ENCODE data around the gene APOL3.
"Not testable (repeated sequence)": the region's sequence is repeated elsewhere in the genome, so short reads cannot be mapped to it uniquely, and the experiment has no call there.

Gene APOL3

DNA sequence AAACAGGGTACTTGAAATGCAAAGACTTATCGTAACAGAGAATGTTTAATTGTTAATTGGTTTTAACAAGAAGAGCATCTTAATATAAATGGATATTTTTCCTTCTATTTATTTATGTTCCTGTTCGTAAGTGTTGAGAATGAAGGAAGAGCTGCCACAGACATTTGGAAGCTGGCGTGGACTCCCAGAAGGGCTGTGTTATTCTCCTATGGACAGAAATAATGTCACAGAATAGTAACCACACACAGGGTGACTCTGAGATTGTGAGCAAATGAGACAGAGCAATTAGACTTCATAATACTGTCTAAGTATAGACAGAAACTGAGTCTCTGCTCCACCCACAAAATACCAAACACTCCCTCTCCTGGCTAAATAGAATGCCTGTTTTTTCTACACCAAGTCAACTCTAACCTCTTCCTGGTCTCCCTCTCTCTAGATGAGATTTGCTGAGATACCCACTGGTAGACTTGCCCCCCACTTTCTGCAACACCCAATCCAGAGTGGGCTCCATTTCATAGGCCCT is 6.1 kb downstream of the APOL3 start:
- Histone ChIP-seq H3K27me3 (ENCODE audit: insufficient read depth, poor library complexity, severe bottlenecking) (no peaks in the 10 kb centered on the region), H3K27ac (ENCODE audit: poor library complexity, severe bottlenecking) (no peak overlapping the region), H3K36me3 (ENCODE audit: low read depth) (no peaks in the 10 kb centered on the region), H3K4me1 (ENCODE audit: insufficient read depth, poor library complexity, severe bottlenecking) (peaks cover 9% of the 10 kb centered on the region), H3K4me3 (ENCODE audit: severe bottlenecking) (no peak overlapping the region), H3K9me3 (ENCODE audit: severe bottlenecking) (no peaks in the 10 kb centered on the region)
- DNase-seq (ENCODE audit: low spot score) (no peak), ATAC-seq (ENCODE audit: low read depth) (no peak)
- TF ChIP-seq, protein P1, sequence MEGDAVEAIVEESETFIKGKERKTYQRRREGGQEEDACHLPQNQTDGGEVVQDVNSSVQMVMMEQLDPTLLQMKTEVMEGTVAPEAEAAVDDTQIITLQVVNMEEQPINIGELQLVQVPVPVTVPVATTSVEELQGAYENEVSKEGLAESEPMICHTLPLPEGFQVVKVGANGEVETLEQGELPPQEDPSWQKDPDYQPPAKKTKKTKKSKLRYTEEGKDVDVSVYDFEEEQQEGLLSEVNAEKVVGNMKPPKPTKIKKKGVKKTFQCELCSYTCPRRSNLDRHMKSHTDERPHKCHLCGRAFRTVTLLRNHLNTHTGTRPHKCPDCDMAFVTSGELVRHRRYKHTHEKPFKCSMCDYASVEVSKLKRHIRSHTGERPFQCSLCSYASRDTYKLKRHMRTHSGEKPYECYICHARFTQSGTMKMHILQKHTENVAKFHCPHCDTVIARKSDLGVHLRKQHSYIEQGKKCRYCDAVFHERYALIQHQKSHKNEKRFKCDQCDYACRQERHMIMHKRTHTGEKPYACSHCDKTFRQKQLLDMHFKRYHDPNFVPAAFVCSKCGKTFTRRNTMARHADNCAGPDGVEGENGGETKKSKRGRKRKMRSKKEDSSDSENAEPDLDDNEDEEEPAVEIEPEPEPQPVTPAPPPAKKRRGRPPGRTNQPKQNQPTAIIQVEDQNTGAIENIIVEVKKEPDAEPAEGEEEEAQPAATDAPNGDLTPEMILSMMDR (IDR thresholded peaks at IDR 0.05; ENCODE audit: poor library complexity, severe bottlenecking) = no peak

DNA sequence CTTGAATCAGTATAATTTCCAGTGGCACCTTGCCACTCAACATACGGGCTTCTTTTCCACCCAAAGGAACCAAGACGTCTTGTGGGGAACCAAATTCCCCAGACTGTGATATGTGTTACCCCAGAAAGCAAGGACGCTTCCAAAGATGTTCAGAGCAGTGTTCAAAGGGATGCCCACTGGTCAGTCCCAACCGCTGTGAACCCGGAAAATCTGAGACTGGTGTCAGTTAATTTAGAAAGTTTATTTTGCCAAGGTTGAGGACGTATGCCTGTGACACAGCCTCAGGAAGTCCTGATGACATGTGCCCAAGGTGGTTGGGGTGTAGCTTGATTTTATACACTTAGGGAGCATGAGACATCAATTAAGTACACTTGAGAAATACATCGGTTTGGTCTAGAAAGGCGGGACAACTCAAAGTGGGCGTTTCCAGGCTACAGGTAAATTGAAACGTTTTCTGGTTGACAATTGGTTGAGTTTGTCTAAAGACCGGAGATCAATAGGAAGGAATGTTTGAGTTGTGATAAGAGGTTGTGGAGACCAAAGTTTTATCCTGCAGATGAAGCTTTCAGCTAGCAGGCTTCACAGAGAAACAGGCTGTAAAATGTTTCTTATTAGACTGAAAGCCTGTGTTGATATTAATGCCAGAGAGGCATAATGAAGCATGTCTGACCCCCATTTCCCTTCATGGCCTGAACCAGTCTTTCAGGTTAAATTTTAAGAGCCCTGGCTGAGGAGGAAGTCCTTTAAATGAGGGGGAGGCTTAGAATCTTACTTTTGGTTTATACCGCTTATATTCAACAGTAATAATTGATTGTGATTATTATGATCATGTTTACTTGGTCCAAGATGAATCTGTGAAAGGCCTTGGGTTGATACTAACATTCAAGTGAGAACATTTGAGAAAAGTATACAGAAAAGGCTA is 6.8 kb downstream of the APOL3 start:
- H3K27me3 ChIP-seq (ENCODE audit: insufficient read depth, poor library complexity, severe bottlenecking) = no peaks in the 10 kb centered on the region
- no peak overlapping the region for H3K4me3 ChIP-seq (ENCODE audit: severe bottlenecking)
- TF ChIP-seq, protein P1 (IDR thresholded peaks at IDR 0.05; ENCODE audit: poor library complexity, severe bottlenecking) = no peak
- H3K4me1 ChIP-seq (ENCODE audit: insufficient read depth, poor library complexity, severe bottlenecking) = peaks cover 9% of the 10 kb centered on the region
- DNase-seq (ENCODE audit: low spot score) (no peak), ATAC-seq (ENCODE audit: low read depth) (no peak)
- no peaks in the 10 kb centered on the region for H3K9me3 ChIP-seq (ENCODE audit: severe bottlenecking)
- H3K27ac ChIP-seq (ENCODE audit: poor library complexity, severe bottlenecking) = no peak overlapping the region
- H3K36me3 ChIP-seq (ENCODE audit: low read depth) = no peaks in the 10 kb centered on the region

DNA sequence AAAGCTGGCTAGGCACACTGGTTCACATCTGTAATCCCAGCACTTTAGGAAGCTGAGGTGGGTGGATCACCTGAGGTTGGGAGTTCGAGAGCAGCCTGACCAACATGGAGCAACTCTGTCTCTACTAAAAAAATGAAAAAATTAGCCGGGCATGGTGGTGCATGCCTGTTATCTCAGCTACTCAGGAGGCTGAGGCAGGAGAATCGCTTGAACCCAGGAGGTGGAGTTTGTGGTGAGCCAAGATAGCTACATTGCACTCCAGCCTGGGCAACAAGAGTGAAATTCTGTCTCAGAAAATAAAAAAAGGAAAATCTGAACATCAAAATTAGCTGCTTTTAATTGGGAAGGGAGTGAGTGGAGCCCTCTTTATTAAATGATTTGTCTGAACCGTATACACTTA is 7.7 kb downstream of the APOL3 start:
- ATAC-seq (ENCODE audit: low read depth); H3K36me3 ChIP-seq (ENCODE audit: low read depth); H3K4me3 ChIP-seq (ENCODE audit: severe bottlenecking): not testable (repeated sequence)

DNA sequence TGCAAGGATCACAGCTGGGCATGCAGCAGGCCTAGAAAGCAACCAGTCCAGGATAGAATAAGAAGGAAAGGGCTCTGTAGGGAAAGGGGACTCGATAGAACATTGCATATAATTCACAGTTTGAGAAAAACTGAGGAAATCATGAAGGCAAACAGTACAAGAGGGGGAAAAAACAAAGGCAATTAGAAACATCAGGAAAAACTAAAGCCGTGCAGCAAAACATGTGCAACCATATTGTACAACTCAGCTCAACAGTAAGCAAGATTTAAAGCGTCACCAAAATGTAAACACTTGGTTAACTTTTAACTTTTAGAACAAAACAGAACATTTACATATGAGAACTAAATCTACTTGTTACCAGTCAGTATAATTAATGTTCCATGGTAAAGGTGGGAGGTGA is 8.5 kb downstream of the APOL3 start:
- H3K4me3 ChIP-seq (ENCODE audit: severe bottlenecking) = no peak overlapping the region
- no peaks in the 10 kb centered on the region for H3K36me3 ChIP-seq (ENCODE audit: low read depth)
- no peaks in the 10 kb centered on the region for H3K9me3 ChIP-seq (ENCODE audit: severe bottlenecking)
- TF ChIP-seq, protein P1 (IDR thresholded peaks at IDR 0.05; ENCODE audit: poor library complexity, severe bottlenecking) = no peak
- ATAC-seq (ENCODE audit: low read depth) (no peak), DNase-seq (ENCODE audit: low spot score) (no peak)
- H3K27ac ChIP-seq (ENCODE audit: poor library complexity, severe bottlenecking) = no peak overlapping the region
- peaks cover 7% of the 10 kb centered on the region for H3K4me1 ChIP-seq (ENCODE audit: insufficient read depth, poor library complexity, severe bottlenecking)
- H3K27me3 ChIP-seq (ENCODE audit: insufficient read depth, poor library complexity, severe bottlenecking) = no peaks in the 10 kb centered on the region

More for the DNA sequence above, 7.7 kb downstream of the APOL3 start:
- DNase-seq (ENCODE audit: low spot score); H3K4me1 ChIP-seq (ENCODE audit: insufficient read depth, poor library complexity, severe bottlenecking); H3K9me3 ChIP-seq (ENCODE audit: severe bottlenecking); H3K27ac ChIP-seq (ENCODE audit: poor library complexity, severe bottlenecking); H3K27me3 ChIP-seq (ENCODE audit: insufficient read depth, poor library complexity, severe bottlenecking): not testable (repeated sequence)

DNA sequence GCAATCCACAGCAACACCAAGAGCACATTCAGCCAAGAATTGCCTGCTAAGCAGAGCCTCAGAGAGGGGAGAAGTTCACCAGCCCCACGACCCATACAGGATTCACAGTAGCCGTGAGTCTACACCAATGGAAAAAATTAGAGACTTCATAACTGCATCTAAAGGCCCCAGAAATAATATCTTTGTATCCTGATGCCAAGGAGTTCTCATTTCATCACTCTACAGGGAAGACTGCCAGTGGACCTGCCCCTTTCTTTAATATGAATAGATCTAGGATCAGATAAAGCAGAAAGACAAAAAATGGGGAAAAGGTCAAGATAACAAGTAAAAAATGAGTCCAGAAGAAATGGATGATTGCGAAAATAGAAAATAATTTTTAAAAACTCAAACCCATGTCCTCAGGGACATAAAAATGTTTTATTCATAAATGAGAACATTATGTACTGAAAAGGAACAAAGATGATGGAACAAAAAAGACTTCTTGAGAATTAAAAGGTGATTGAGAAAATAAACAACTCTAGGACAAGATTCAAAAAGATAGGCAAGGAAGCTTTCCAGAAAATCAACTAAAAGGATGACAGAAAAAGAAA is 9.5 kb downstream of the APOL3 start:
- TF ChIP-seq, protein P1 (IDR thresholded peaks at IDR 0.05; ENCODE audit: poor library complexity, severe bottlenecking) = no peak
- Histone ChIP-seq H3K9me3 (ENCODE audit: severe bottlenecking) (no peaks in the 10 kb centered on the region), H3K4me3 (ENCODE audit: severe bottlenecking) (no peak overlapping the region), H3K36me3 (ENCODE audit: low read depth) (no peaks in the 10 kb centered on the region), H3K27me3 (ENCODE audit: insufficient read depth, poor library complexity, severe bottlenecking) (no peaks in the 10 kb centered on the region), H3K27ac (ENCODE audit: poor library complexity, severe bottlenecking) (no peak overlapping the region), H3K4me1 (ENCODE audit: insufficient read depth, poor library complexity, severe bottlenecking) (no peaks in the 10 kb centered on the region)
- ATAC-seq (ENCODE audit: low read depth) (no peak), DNase-seq (ENCODE audit: low spot score) (no peak)

Data from RWPE2 (cell line).